ENCODE data around the gene FPR3. TPM values are rescaled to one million over a fixed set of nuclear protein-coding genes. Genes with fewer than 3 reads are reported as not detected.
A peak's percentile ranks its signal among the peaks of the same experiment; 100 is the strongest.

Gene FPR3
- total and polyA plus RNA-seq, 2 donors (not counting 1 experiment from before 2014, with no cell fraction given) = not detected

DNA sequence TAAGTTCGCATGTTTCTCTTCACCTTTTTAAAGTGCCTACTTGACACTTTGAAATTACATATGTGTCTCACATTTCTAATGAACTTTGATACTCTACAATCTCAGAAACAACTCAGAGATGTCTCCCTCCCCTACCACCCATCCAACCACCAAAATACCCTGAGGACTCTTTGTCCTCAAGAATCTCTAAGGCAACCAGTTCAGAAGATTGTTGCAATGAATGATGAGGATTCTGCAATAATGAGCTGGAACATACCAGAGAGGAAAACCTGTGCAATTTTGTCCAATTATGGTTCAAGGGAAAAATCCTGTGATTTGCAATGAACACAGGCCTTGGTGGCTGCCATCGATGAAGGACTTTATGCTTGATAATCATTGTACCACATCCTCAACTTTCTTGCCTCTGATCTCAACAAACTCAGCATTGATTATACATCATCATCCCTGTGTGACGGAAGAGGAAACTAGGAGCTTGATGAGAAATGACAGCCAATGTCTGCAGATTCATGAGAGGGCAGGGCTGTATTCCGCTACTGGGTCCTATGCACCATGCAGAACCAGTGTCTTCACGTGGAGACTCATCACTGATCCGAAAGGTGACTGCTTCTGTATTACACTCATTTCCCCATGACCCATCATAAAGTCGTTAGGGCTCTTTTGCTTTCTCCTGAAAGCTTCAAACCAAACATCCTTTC, 44.4 kb upstream of the FPR3 start:
- peak in 1 of 2 donors; percentile 15 for DNase-seq (ENCODE audit: low read depth in 2 of 2)
- H4K20me1 ChIP-seq (ENCODE audit: control insufficient read depth, extremely low read depth, insufficient read depth, low read length) = no peaks in the 10 kb centered on the region

DNA sequence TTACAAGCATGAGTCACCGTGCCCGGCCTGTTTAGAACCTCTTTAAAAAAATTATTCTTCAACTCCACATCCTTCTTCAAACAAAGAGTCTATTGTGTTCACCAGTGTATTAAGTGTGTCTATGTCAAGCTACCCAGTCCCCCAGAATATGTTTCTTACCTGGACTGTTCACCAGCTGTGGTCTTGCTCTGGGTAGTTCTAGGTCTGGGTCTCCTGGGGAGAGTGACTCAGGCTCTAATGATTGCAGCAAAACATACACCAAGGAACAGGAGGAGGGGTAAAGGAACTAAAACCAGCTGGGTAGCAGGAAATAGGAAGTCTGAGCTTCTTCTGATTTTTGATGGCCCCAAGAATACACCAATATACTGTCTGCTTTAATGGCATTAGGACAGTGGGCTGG, 43.3 kb upstream of the FPR3 start, which contains the start of gene FPR1:
Gene FPR1, minus strand, starts transcription at position 224 of the 400 bp plus-strand sequence. CDS start 4,884 bp downstream, outside the sequence.
- Histone ChIP-seq H3K27ac (ENCODE audit: insufficient read depth, low read length) (no peak within 1 kb of the TSS), H2AFZ (ENCODE audit: low read length) (no peak within 1 kb of the TSS), H4K20me1 (ENCODE audit: control insufficient read depth, extremely low read depth, insufficient read depth, low read length) (no peaks in the 10 kb centered on the region), H3K4me1 (ENCODE audit: control insufficient read depth, extremely low read depth, insufficient read depth, low read length) (no peaks in the 10 kb centered on the region), H3K4me3 (replicated peaks in 1 of 4; ENCODE audit: control extremely low read depth in 1 of 4, insufficient read depth in 1 of 4, low read depth in 3 of 4, low read length in 4 of 4) (no peak within 1 kb of the TSS), H3K9ac (ENCODE audit: insufficient read depth, low read length) (no peak within 1 kb of the TSS), H3K36me3 (ENCODE audit: control insufficient read depth, insufficient read depth, low read length) (no peaks in the 10 kb centered on the region), H3K79me2 (ENCODE audit: control insufficient read depth, insufficient read depth, low read length) (no peaks in the 10 kb centered on the region), H3K27me3 (ENCODE audit: control insufficient read depth, insufficient read depth, low read length) (no peaks in the 10 kb centered on the region), H3K4me2 (ENCODE audit: extremely low read depth, insufficient read depth, low read length) (no peak within 1 kb of the TSS), H3K9me3 (ENCODE audit: control insufficient read depth, insufficient read depth, low read depth, low read length) (no peaks in the 10 kb centered on the region)
- TF ChIP-seq, protein P1, sequence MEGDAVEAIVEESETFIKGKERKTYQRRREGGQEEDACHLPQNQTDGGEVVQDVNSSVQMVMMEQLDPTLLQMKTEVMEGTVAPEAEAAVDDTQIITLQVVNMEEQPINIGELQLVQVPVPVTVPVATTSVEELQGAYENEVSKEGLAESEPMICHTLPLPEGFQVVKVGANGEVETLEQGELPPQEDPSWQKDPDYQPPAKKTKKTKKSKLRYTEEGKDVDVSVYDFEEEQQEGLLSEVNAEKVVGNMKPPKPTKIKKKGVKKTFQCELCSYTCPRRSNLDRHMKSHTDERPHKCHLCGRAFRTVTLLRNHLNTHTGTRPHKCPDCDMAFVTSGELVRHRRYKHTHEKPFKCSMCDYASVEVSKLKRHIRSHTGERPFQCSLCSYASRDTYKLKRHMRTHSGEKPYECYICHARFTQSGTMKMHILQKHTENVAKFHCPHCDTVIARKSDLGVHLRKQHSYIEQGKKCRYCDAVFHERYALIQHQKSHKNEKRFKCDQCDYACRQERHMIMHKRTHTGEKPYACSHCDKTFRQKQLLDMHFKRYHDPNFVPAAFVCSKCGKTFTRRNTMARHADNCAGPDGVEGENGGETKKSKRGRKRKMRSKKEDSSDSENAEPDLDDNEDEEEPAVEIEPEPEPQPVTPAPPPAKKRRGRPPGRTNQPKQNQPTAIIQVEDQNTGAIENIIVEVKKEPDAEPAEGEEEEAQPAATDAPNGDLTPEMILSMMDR (conservative IDR thresholded peaks at IDR 0.05 in 1 of 2, IDR thresholded peaks at IDR 0.05 in 1 of 2; ENCODE audit: low read depth in 1 of 2, low read length in 2 of 2) = no peak
- TF ChIP-seq EZH2 (IDR thresholded peaks at IDR 0.05; ENCODE audit: low read length, missing control alignments) = no peak
- DNase-seq (ENCODE audit: low read depth in 2 of 2) = peak in 1 of 2 donors; percentile 53

More for the DNA sequence above, 44.4 kb upstream of the FPR3 start:
- no peak overlapping the region for H2AFZ ChIP-seq (ENCODE audit: low read length)
- no peak overlapping the region for H3K9ac ChIP-seq (ENCODE audit: insufficient read depth, low read length)
- H3K4me3 ChIP-seq (replicated peaks in 1 of 4; ENCODE audit: control extremely low read depth in 1 of 4, insufficient read depth in 1 of 4, low read depth in 3 of 4, low read length in 4 of 4) = no peak overlapping the region
- no peaks in the 10 kb centered on the region for H3K27me3 ChIP-seq (ENCODE audit: control insufficient read depth, insufficient read depth, low read length)
- H3K27ac ChIP-seq (ENCODE audit: insufficient read depth, low read length) = no peak overlapping the region
- H3K9me3 ChIP-seq (ENCODE audit: control insufficient read depth, insufficient read depth, low read depth, low read length) = no peaks in the 10 kb centered on the region
- TF ChIP-seq EZH2 (IDR thresholded peaks at IDR 0.05; ENCODE audit: low read length, missing control alignments) = no peak
- TF ChIP-seq, protein P1 (conservative IDR thresholded peaks at IDR 0.05 in 1 of 2, IDR thresholded peaks at IDR 0.05 in 1 of 2; ENCODE audit: low read depth in 1 of 2, low read length in 2 of 2) = no peak
- H3K79me2 ChIP-seq (ENCODE audit: control insufficient read depth, insufficient read depth, low read length) = no peaks in the 10 kb centered on the region
- H3K4me1 ChIP-seq (ENCODE audit: control insufficient read depth, extremely low read depth, insufficient read depth, low read length) = no peaks in the 10 kb centered on the region
- H3K36me3 ChIP-seq (ENCODE audit: control insufficient read depth, insufficient read depth, low read length) = no peaks in the 10 kb centered on the region
- H3K4me2 ChIP-seq (ENCODE audit: extremely low read depth, insufficient read depth, low read length) = no peak overlapping the region

DNA sequence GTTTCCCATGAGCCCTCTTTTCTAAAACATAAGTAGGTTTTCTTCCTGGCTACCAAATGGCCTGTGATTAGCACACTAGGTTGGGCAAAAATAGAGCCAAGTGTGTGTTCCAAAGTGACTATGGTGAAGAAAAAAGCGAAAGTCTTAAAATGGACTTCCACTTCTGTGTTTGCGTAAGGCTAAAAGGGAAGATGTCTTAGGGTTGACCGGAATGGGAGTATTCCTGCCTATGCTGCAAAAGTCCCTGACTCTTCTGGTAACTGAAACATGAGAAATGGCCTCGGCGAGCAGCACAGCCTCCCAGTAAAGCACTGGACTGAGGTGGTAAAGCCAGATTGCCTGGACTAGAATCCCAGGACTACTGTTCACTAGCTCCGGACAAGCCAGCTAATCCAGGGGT, 40.8 kb upstream of the FPR3 start:
- H3K4me2 ChIP-seq (ENCODE audit: extremely low read depth, insufficient read depth, low read length) = no peak overlapping the region

More for the DNA sequence above, 40.8 kb upstream of the FPR3 start:
- Histone ChIP-seq H4K20me1 (ENCODE audit: control insufficient read depth, extremely low read depth, insufficient read depth, low read length) (no peaks in the 10 kb centered on the region), H3K27me3 (ENCODE audit: control insufficient read depth, insufficient read depth, low read length) (no peaks in the 10 kb centered on the region), H3K36me3 (ENCODE audit: control insufficient read depth, insufficient read depth, low read length) (no peaks in the 10 kb centered on the region), H3K27ac (ENCODE audit: insufficient read depth, low read length) (no peak overlapping the region), H3K4me1 (ENCODE audit: control insufficient read depth, extremely low read depth, insufficient read depth, low read length) (no peaks in the 10 kb centered on the region), H3K4me3 (replicated peaks in 1 of 4; ENCODE audit: control extremely low read depth in 1 of 4, insufficient read depth in 1 of 4, low read depth in 3 of 4, low read length in 4 of 4) (no peak overlapping the region), H3K9ac (ENCODE audit: insufficient read depth, low read length) (no peak overlapping the region), H3K9me3 (ENCODE audit: control insufficient read depth, insufficient read depth, low read depth, low read length) (no peaks in the 10 kb centered on the region), H2AFZ (ENCODE audit: low read length) (no peak overlapping the region), H3K79me2 (ENCODE audit: control insufficient read depth, insufficient read depth, low read length) (no peaks in the 10 kb centered on the region)
- TF ChIP-seq, protein P1 (conservative IDR thresholded peaks at IDR 0.05 in 1 of 2, IDR thresholded peaks at IDR 0.05 in 1 of 2; ENCODE audit: low read depth in 1 of 2, low read length in 2 of 2) = no peak
- TF ChIP-seq EZH2 (IDR thresholded peaks at IDR 0.05; ENCODE audit: low read length, missing control alignments) = no peak
- no peak for DNase-seq (ENCODE audit: low read depth in 2 of 2)
